GM18951 (cell line): ENCODE results near the gene AKT1S1.

Experiments
- POLR2A ChIP-seq: IDR thresholded peaks from 4 replicates; pipeline ENCODE4 v1.6.1; 2011; ENCODE audit warnings: mild to moderate bottlenecking; ENCODE audit not compliant: insufficient read length, insufficient read depth; ENCODE audit errors: extremely low read depth
- in situ Hi-C: fragments of 300-500 bp; cut with MboI; formaldehyde crosslinking; loops from one replicate; pipeline ENCODE4 v1.12.0; 2022; ENCODE audit warnings: low sequenced_read_pairs, mixed read lengths, inconsistent platforms; ENCODE audit not compliant: unreplicated experiment

AKT1S1 gene

GRCh38 chr19:49884109-49884508, 7.0 kb upstream of the AKT1S1 start:
- TF ChIP-seq POLR2A = no peak
- in situ Hi-C loops = no loop called here

- in situ Hi-C loops = no loop called here
Measured at GRCh38 chr19:49883094-49883493, 5.9 kb upstream of the AKT1S1 start.

GRCh38 chr19:49882643-49883042, 5.5 kb upstream of the AKT1S1 start:
- TF ChIP-seq POLR2A = no peak
- in situ Hi-C loops = no loop called here

More at GRCh38 chr19:49883094-49883493, 5.9 kb upstream of the AKT1S1 start:
- no peak for TF ChIP-seq POLR2A

- in situ Hi-C loops = no loop called here
- TF ChIP-seq POLR2A = no peak
Measured at GRCh38 chr19:49881672-49882394, 4.7 kb upstream of the AKT1S1 start.

- TF ChIP-seq POLR2A = no peak
- in situ Hi-C loops = no loop called here
Measured at GRCh38 chr19:49881186-49881585, 4.0 kb upstream of the AKT1S1 start.

- no peak for TF ChIP-seq POLR2A
- in situ Hi-C loops = no loop called here
Measured at GRCh38 chr19:49880162-49880869, 3.2 kb upstream of the AKT1S1 start.

- no peak for TF ChIP-seq POLR2A
- in situ Hi-C loops = no loop called here
Measured at GRCh38 chr19:49879243-49879963, 2.2 kb upstream of the AKT1S1 start.

- in situ Hi-C loops = no loop called here
- no peak for TF ChIP-seq POLR2A
Measured at GRCh38 chr19:49878744-49879070, 1.6 kb upstream of the AKT1S1 start.

- no peak for TF ChIP-seq POLR2A
Measured at GRCh38 chr19:49877879-49878743, 956 bp upstream of the AKT1S1 start.

GRCh38 chr19:49876422-49877019, 634 bp downstream of the AKT1S1 start:
- peak; percentile 54 for TF ChIP-seq POLR2A
- in situ Hi-C loops = no loop called here

More at GRCh38 chr19:49877879-49878743, 956 bp upstream of the AKT1S1 start:
- in situ Hi-C loops = no loop called here

GRCh38 chr19:49875857-49876421, 1.2 kb downstream of the AKT1S1 start:
- in situ Hi-C loops = no loop called here
- peak; percentile 52 for TF ChIP-seq POLR2A

GRCh38 chr19:49875177-49875576, 2.0 kb downstream of the AKT1S1 start:
- in situ Hi-C loops = no loop called here
- no peak for TF ChIP-seq POLR2A
